GM18517 (cell line): Measurements from ENCODE around the gene ELF1.

ENCODE experiments used
- ATAC-seq: cut with Tn5 transposase; IDR thresholded peaks from one replicate; pipeline ENCODE4 v1.9.1; 2021; ENCODE audit warnings: mild to moderate bottlenecking, moderate library complexity; ENCODE audit not compliant: unreplicated experiment

ELF1 gene

DNA sequence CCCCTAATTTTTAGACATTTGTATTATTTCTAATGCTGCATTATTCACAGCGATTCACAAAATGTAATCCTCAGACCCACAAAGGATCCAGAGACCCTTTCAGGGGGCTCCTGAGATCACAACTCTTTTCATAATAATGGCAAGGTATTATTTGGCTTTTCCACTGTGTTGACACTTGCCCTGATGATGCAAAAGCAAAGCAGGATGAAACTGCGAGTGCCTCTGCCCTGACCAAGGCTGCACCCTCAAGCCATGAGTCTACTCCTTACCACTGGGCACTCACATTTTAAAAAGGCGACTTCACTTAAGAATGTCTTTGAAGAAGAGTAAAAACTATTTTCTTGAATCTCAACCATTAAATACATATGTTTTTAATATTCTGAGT is 11.4 kb downstream of the ELF1 start:
- ATAC-seq, result no peak

DNA sequence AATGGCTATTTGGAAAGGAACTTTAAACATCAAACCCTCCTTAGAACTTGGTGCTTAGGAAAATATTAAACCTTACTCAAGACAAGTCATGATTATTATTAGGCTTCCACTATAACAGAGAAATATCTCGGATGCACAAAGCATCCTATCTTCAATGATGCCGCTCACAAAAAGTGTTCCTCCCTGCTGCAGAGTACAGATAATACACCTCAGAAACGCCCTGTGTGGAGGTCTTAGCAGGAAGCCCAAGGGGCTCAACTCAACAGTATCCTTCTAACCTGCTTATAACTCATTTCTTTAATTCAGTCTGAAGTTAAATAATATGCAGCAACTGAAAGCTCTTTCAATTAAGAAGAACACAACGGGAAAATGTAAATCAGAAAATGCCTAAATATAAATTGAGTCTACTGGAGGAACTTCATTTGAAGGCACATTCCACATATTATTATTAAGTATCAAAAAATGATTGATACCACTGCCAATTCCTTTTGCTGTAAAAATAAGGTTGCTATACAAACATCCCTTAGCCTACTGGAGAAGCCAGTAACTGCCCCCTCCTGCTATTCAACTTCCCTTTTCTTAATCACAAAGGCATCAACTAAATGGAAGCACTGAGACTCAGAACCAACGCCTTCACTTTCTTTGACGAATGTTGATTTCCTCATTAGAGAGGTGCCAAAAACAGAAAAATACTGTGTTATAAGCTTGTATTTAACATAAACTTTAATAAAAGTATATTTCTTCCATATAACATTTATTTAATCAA is 12.0 kb downstream of the ELF1 start:
- no peak for ATAC-seq

DNA sequence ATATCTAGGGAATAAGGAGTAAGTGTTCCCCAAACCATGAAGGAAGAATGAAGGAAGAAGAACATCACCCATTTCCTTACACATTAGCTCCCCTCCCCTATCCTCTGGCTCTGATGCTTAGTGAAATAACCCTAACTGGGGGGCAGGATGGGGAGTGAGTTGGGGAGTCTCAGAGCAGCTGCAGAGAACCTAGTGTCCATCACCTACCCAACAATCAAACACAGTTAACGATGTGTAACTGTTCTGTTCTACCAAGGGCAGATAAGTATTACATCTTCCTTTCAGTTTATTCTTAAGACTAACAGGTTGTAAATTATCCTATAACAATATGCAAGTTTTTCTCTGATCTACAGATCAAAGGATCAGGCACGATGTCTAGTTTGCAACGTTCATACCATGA is 12.8 kb downstream of the ELF1 start:
- no peak for ATAC-seq

DNA sequence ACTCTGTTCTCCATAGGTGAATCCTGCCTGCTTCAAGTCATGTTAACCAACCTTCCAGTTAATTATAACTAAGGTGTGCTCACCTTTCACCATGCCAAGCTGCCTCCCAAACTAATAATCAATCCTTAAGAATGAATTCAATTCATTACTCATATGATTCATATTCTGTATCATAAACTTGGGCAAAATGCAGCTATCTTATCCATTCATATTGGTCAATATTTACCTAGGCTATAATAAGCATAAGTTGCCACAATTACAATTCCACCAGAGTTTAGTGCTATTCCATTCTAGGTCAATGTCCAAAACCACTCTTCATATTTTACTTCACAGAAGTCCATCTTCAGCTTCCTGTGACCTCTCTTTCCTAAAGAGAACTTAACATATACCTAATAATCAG is 13.4 kb downstream of the ELF1 start:
- ATAC-seq, result no peak

DNA sequence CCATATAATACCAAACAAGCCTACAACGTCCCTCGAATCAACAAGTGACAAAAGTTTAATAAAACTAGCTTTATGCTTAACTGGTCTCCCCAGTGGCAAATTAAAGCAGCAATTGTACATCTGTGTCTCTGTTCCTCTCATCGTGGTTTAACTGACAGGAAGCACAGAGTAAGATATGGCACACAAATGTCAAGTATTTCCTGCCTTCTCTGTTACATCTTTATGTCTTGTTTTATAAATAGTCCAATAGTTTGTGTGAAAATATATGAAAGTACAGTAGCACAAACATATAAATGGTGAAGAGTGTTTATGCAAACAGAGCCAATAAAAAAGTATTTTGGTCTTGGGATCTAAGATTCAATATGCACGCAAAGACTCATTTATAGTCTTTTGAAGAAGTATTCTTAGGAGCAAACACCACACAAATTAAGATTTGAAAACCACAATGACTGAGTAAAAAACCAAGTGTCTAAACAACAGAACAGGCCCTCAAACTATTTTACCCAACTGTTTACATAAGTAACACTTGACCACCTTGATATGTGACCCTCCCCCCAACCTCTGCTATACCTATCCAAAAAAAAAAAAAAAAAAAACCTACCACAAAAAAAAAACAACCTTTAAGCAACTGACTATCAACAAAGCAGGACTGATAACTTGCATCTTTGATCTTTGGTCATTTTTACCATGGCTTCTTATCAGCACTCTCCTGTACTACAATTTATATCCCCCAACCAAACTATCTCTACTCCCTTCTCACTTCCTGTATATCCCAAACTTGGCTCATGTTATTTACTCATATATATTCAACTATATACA is 14.0 kb downstream of the ELF1 start:
- peak; percentile 55 for ATAC-seq

DNA sequence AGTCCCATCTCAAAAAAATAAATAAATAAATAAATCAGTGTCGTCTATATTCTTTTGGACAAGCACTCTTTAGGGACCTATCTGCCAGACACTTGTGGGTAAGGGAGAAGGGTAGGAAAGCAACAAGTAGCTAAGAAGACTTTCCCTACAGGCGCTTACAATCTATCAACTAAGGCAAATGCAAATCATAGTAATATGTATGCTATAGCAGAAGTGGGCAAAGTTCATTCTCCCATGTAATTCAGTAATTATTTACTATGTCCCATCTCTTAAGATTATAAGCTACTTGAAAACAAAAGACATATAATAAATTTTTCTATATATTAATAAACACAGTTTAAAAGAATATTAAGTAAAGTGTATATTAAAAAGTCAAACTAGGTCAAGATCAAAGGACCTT is 16.5 kb downstream of the ELF1 start:
- no peak for ATAC-seq

DNA sequence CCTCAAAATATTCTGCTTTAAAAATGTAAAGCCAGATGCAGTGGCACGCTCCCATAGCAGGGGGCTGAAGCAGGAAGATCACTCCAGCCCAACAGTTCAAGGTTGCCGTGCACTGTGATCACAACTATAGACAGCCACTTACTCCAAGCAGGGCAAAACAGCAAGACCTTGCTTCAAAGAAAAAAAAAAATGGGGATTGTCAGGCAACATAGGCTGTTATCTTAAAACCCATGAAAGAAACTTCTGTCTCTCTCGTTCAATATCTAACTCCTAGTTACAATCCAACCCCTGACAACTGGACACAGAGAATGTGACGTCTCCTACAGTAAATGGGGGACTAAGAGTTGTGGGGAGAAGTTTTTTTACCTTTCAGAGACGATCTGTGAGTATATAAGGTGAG is 17.4 kb downstream of the ELF1 start:
- no peak for ATAC-seq

DNA sequence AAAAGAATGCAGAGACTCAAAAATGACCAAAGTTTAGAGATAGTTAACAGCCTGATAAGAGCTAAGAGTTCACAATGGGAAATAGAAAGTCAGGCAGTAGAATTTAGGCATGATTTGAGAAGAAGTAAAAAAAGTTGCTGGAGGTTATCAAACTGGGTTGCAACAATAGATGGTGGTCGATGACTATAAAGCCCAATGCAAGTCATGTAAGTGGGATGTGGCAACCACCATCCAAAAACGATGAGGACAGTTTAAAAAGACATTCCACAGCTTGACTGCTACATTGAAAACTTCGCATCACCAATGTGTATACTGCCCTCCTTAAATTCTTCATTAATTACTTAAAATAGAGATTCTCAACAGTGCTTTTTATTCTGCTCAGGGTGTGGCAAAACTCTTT is 19.7 kb downstream of the ELF1 start:
- ATAC-seq, result no peak

DNA sequence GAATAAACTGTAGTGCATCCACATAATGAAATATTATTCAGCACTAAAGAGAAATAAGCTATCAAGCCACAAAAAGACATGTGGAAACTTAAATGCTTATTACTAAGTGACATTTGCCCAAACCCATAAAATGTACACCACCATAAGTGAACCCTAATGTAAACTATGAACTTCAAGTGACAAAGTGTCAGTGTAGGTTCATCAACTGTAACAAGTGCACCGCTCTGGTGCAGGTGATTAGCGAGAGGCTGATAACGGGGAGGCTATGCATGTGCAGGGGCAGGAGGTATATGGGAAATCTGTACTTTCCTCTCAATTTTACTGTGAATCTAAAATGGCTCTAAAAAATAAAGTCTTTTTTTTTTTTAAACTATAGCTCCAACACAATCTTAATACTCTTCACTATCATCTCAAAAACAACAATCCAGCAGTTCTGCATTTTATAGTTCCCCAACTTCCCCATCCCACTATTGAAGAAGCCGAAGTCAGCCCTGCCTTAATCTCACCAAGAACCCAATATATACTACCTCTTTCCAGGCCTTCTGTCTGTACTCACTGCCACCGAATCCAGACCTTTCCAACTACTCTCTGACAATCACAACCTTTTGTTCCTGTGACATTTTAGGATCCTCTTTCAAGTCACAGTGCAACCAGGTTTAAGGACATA is 22.6 kb downstream of the ELF1 start:
- ATAC-seq, result no peak

DNA sequence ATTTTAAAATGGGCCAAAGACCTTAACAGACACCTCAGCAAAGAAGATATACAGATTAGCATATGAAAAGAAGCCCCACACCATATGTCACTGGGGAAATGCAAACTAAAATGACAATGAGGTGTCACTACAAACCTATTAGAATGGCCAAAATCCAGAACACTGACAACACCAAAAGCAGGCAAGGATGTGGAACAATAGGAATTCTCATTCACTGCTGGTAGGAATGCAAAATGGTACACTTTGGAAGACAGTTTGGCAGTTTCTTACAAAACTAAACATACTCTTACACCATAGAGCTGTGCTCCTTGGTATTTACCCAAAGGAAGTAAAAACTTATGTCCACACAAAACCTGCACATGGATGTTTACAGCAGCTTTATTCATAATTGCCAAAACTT is 23.1 kb downstream of the ELF1 start:
- no peak for ATAC-seq

DNA sequence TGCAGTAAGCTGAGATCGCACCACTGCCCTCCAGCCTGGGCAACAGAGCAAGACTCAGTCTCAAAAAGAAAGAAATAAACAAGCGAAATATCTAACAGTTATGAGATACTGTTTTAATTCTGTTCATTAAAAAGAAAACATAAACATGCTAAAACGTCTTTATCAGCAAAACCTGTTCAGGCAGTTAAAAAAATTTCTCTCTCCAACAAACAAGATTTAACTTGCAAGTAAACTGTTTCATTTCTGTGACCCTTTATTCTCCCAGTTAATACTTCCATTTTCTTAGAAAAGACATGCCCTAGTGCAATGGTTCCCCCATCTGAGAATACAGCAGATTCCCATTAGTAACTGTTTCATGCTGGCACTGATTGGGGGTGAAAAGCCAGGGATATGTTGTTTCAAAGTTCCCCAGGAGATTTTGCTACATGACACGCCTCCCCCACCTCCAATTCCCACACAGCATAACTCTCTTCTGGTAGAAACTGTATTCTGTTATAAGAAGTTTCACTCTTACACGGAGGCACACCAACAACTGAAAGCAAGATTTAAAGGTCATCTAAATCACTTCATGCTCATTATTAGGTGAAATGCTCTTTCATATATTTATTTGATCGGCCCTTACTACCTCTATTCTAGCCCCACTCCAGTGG is 24.4 kb downstream of the ELF1 start:
- ATAC-seq, result peak; percentile 75

DNA sequence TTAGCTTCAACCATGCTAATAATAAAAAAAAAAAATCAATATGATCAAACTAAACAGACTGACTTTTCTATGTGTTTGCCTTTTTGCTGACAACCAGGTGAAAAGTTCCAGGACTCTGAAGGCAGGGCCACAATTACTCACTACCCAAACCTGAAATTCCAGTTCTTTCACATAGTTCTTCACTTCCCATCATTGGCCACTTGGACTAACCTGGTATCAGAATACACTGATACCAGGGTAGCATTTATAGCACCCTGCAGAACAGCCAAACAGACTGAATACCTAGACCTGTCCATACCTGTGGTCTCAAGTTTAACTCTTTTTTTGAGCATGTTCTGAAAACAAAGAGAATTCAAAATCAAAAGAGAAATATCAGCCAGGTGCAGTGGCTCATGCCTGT is 25.1 kb downstream of the ELF1 start:
- no peak for ATAC-seq

DNA sequence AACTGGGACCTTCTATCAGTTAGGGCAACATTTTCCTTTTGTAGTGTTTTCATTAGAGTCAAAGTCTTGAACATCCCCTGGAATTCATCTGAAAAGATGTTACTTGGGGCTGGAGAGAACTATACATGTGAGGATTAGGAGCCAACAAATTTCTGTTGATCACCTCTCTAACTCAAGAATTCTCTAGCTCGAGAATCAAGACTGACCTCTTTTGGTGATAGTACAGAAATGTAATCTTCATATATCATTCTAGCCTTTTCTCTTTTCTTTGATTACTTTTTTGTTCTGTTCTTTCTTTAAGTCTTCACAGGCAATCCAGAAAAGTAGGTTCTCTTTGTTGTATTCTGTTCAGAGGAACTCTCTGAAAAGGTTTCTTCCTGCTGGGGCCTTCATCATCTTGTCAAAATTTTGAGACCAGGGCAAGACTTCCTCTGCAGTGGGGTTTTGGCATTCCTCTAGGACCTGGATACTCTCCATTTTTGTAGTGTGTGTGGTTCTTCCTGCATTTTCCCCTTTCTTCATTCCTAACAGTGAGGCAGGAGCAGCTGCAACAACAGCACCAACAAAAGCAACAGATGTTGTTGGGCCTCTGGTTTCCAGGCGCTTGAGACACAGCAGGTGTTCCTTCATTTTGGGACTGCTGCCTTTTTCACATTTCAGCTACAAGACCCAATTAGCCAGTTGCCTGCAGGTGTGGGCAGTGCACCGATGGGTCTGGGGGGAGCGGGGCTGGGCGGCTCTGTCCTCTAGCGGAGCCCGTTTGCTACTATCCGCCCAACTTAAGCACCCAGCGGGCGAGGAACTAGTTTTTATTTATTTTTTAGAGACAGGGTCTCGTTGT is 26.2 kb downstream of the ELF1 start:
- no peak for ATAC-seq

DNA sequence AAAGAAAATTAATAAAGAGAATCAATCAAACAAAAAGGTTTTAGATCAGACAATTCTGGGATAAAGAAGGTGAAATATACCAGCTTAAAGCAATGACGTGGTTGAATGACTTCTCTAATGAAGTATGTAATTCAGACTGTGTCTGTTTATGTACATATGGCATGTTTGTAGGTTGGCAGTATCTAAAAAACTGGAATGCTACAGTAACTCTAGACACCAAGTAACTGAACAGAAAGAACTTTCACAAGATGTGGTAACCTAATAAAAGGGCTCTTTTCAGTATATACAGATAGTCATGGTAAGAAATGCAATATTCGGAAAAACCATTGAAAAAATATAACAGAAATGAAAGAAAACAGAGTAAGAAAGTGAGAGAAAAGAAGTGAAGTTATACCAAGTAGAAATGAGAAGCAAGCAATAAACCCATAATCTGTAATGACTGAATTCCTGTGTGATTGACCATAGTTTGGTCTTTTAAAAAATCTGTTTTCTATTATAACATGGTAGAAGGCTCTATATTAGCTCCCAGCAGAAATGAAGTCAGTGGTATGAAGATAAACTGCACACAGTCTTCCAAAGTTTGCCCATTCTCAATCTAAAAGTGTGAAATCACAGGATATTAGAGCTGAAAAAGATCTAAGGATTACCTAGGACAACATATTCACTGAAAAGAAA is 31.4 kb downstream of the ELF1 start:
- no peak for ATAC-seq

DNA sequence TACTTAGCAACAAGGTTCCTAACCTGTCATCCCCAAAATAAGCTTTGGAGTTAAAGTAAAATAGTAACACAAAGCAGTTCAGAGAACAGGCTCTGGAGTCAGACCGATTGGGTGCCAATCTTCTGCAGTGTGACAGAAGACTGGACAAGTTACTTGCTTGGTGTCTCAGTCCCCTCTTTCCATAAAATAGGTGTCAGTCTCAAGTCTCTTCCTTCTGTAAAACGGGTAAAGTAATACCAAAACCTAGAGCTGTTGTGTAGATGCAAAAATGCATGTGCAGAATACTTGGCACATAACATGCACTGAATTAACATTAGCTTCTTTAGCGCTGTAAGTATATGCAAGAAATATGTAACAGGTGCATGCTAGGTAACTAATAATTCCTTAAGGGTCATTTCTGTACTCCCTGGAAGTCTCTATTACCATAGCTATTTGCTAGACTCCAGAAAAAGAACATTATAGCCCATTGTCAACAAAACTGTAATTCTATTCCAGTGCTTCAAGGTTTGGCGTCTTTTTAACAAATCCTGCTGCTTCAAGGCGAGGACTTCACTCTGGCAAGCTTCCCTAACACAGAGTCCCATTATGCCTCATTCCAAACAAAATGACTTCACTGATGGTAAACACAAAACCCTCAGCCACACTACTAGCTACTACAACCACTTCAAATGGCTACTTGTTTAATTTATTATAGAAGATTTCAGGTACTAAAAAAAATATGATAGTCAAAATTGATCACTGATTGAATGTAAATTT is 32.8 kb downstream of the ELF1 start:
- no peak for ATAC-seq

DNA sequence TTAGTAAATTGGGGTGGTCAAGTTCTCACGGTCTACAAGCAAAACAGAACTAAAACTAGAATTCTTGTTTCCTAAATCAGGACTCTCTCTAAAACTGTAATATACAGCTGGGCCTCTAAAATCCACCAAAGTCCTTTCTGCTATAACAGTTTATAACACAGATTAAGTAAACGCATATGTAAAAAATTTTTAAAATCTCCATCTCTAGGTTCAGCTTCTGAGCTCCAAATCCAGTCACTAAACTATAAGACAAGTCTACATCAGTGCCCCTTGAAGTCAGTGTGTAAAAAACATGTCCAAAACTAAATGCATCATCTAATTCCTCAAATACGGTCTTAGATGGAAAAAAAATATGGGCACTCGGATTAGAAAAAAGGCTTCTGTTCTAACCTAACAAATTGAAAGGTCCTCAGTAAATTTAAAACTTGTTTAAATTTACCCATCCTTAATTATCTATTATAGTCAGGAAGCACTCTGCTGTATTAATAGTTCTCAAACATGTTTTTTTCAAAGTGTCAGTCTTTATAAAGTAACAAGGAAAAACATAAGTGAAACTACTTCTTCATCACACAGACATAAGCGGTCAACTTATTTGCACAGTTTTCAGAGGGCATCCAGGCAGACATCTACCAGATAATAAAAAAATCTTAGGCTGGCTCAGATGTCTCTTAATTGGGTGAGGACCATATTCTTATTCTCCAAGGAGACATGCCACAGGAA is 33.6 kb downstream of the ELF1 start:
- ATAC-seq, result no peak

DNA sequence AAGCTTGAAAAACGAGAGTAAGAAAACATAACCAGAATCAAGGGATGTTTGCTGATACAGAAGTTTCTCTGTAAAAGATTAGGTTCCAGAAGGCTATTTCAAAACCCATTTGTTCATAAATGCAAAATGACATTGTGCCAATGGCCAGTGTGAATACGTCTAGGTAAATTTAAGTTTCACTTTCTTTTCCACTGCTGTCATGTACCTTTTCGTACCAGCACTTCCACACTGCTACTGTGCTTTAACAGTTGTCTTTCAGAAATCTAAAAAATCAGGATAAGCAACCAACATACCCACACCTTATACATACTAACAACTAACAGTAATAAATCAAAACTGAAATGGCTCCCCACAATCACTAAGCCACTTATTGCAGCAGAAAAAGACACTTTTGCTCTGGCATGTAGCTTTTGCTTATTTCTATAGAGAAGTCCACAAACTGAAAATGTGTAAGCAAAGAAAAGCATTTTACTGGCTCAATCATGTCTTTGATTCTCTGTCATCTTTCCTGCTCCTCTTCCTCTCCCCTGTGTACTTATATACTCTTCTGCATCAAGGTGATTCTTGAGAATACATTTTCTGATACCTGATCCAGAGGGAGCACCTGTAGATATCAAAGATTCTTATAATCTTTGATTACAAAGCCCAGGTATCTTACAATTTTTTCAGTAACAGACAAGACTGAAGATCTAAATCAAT is 34.3 kb downstream of the ELF1 start:
- peak; percentile 54 for ATAC-seq
